HepG2 (cell line): ENCODE data around the gene CCL17. TPM values are rescaled to one million over a fixed set of nuclear protein-coding genes. Genes with fewer than 3 reads are reported as not detected.
A peak's percentile ranks its signal among the peaks of the same experiment; 100 is the strongest.

Source experiments
- ATAC-seq: fragments of 200-7000 bp; cut with Tn5 transposase; 3 replicates; pipeline ENCODE4 v1.9.1; 2020; ENCODE audit warnings: mild to moderate bottlenecking, moderate library complexity
- BruUV-seq: library from RNA; stranded (reverse); fragments of 400-500 nt; replicated peaks from 2 replicates; lab custom pipeline; 2021; lab: Mats Ljungman, UMichigan
- CTCF ChIA-PET: fragments of 300-600 bp; formaldehyde crosslinking; extraction: SDS; loops from one replicate; lab custom pipeline; 2021; ENCODE audit warnings: low total read pairs, inconsistent platforms, low intra/inter-chr PET ratio; lab: Yijun Ruan, JAX
- POLR2A ChIA-PET: fragments of 350-600 bp; sonication (Branson Sonifier 250); formaldehyde crosslinking; loops from one replicate; lab custom pipeline; 2020; ENCODE audit warnings: antibody characterized with exemption, inconsistent platforms; lab: Yijun Ruan, JAX
- DNase-seq: peaks from one replicate; pipeline ENCODE4 v3.0.0-alpha.2; 2015; ENCODE audit warnings: low spot score
- FAIRE-seq: peaks from 3 replicates; lab custom pipeline; 2011; peaks lifted over from hg19 to GRCh38; lab: Jason Lieb, UNC
- H2AFZ ChIP-seq: one replicate; pipeline ENCODE4 v1.6.1; 2011; ENCODE audit warnings: low read length, inconsistent platforms
- H3K27ac ChIP-seq: fragments of 300-600 bp; 3 replicates; pipeline ENCODE4 v1.8.0; 2011; ENCODE audit warnings: mixed run types, mild to moderate bottlenecking, mixed read lengths, low read length, inconsistent platforms; ENCODE audit not compliant: insufficient read depth; ENCODE audit errors: extremely low read length
- H3K27me3 ChIP-seq, 2 experiments: fragments of 200-600 bp in 1 of 2; 2 replicates in 1 of 2; 3 replicates in 1 of 2; pipeline versions ENCODE4 v1.6.0 to v1.8.0; 2011; ENCODE audit warnings: low read length in 2 of 2, mild to moderate bottlenecking in 2 of 2, moderate library complexity in 2 of 2, inconsistent platforms in 1 of 2; ENCODE audit not compliant: insufficient read depth in 2 of 2, control insufficient read depth in 1 of 2
- H3K36me3 ChIP-seq, 2 experiments: fragments of 200-600 bp in 1 of 2; replicated peaks in 1 of 2; 2 replicates in 1 of 2; 3 replicates in 1 of 2; pipeline versions ENCODE4 v1.5.1 to v1.8.0; 2011; ENCODE audit warnings: low read length in 2 of 2, inconsistent platforms in 1 of 2; ENCODE audit not compliant: insufficient read depth in 2 of 2, control insufficient read depth in 1 of 2
- H3K4me1 ChIP-seq: 2 replicates; pipeline ENCODE4 v1.5.1; 2012; ENCODE audit warnings: low read length, inconsistent platforms; ENCODE audit not compliant: insufficient read depth
- H3K4me2 ChIP-seq: 2 replicates; pipeline ENCODE4 v1.6.0; 2011; ENCODE audit warnings: low read depth, low read length, inconsistent platforms
- H3K4me3 ChIP-seq, 3 experiments: fragments of 200-600 bp in 1 of 3; sonication (generic), shearing (Covaris generic) in 1 of 3; replicated peaks in 1 of 3; 2 replicates each; pipeline ENCODE4 v1.5.1; 2011 to 2016; ENCODE audit warnings: low read length in 3 of 3, inconsistent platforms in 2 of 3, low read depth in 2 of 3, mild to moderate bottlenecking in 2 of 3, control low read depth in 1 of 3, mixed read lengths in 1 of 3; ENCODE audit not compliant: insufficient read depth in 1 of 3
- H3K79me2 ChIP-seq: one replicate; pipeline ENCODE4 v1.6.1; 2011; ENCODE audit warnings: low read length, inconsistent platforms; ENCODE audit not compliant: insufficient read depth
- H3K9ac ChIP-seq: 2 replicates; pipeline ENCODE4 v1.6.0; 2011; ENCODE audit warnings: mild to moderate bottlenecking, low read depth, low read length, inconsistent platforms; ENCODE audit not compliant: insufficient read depth
- H3K9me3 ChIP-seq: 2 replicates; pipeline ENCODE4 v1.5.1; 2012; ENCODE audit warnings: mild to moderate bottlenecking, low read length
- H4K20me1 ChIP-seq: 2 replicates; pipeline ENCODE4 v1.6.0; 2011; ENCODE audit warnings: inconsistent platforms, mild to moderate bottlenecking, low read length, moderate library complexity; ENCODE audit not compliant: insufficient read depth
- AGO2 ChIP-seq: fragments of 200-400 bp; formaldehyde crosslinking; optimal IDR thresholded peaks from 2 replicates; pipeline ENCODE3; 2017; ENCODE audit warnings: mild to moderate bottlenecking, low read depth, low read length, moderate library complexity
- ATF1 ChIP-seq: IDR thresholded peaks from 2 replicates; pipeline ENCODE4 v1.6.1; 2016; ENCODE audit warnings: mild to moderate bottlenecking, control low read depth
- IRX3 ChIP-seq: sonication (generic); formaldehyde crosslinking; IDR thresholded peaks from 2 replicates; pipeline ENCODE4 v1.8.1; 2023; ENCODE audit warnings: mild to moderate bottlenecking, low read depth, missing genetic modification reagents, borderline replicate concordance
- PRPF4 ChIP-seq: fragments of 200-400 bp; formaldehyde crosslinking; IDR thresholded peaks from 2 replicates; pipeline ENCODE4 v1.6.1; 2016; ENCODE audit warnings: low read length, low read depth; ENCODE audit not compliant: poor library complexity, severe bottlenecking
- RBFOX2 ChIP-seq: fragments of 200-400 bp; formaldehyde crosslinking; IDR thresholded peaks from 2 replicates; pipeline ENCODE4 v1.6.1; 2017; ENCODE audit warnings: low read depth, mild to moderate bottlenecking, low read length
- ZBTB38 ChIP-seq: sonication (generic); formaldehyde crosslinking; IDR thresholded peaks from 2 replicates; pipeline ENCODE4 v1.5.1; 2020; ENCODE audit warnings: mild to moderate bottlenecking, missing genetic modification reagents
- ZFP82 ChIP-seq: sonication (generic); formaldehyde crosslinking; IDR thresholded peaks from 2 replicates; pipeline ENCODE4 v1.5.1; 2020; ENCODE audit warnings: mild to moderate bottlenecking, missing genetic modification reagents, borderline replicate concordance
- ZNF768 ChIP-seq: sonication (generic); formaldehyde crosslinking; IDR thresholded peaks from 2 replicates; pipeline ENCODE4 v1.4.0; 2020; ENCODE audit warnings: missing genetic modification reagents
- WGBS: methylation state at CpG from one replicate; pipeline ENCODE4 v1.1.6; 2017; ENCODE audit warnings: low lambda C conversion rate; 5-methylcytosine and 5-hydroxymethylcytosine counted together
- in situ Hi-C: cut with HindIII; loops from 2 replicates; pipeline ENCODE4 v1.10.0; 2017; ENCODE audit warnings: low pct_unique_long_range_greater_than_20kb; ENCODE audit not compliant: extremely low pct_ligation_motif_present
- intact Hi-C: fragments of 100-400 bp; cut with micrococcal nuclease; formaldehyde crosslinking; loops from one replicate; pipeline ENCODE4 v1.10.0; 2022; ENCODE audit not compliant: unreplicated experiment
- polyA plus RNA-seq, 8 experiments: library from polyadenylated mRNA; depleted of rRNA in 3 of 8; stranded (reverse) in 7 of 8; unstranded in 1 of 8; fragments of >200 nt; fragmentation: Illumina TruSeq in 4 of 8; extraction: Trizol in 4 of 8; gene quantifications; 2 replicates each; pipeline versions ENCODE4 v1.2.1 to v1.2.3, GENCODE V29; 2011 to 2016; ENCODE audit warnings: low read depth in 4 of 8, missing spikeins in 1 of 8, mixed read lengths in 1 of 8; ENCODE audit not compliant: insufficient read depth in 1 of 8
- total RNA-seq, 5 experiments: library from RNA; depleted of rRNA; stranded (reverse); fragments of >200 nt; fragmentation: Illumina TruSeq; extraction: Trizol; gene quantifications; 2 replicates each; pipeline ENCODE4 v1.2.3, GENCODE V29; 2016; ENCODE audit warnings: low read depth in 1 of 5

CCL17 gene
- total and polyA plus RNA-seq, 2 of the 13 experiments (the other 11 are each of a cell fraction or from before 2014, with no cell fraction given) = not detected

DNA sequence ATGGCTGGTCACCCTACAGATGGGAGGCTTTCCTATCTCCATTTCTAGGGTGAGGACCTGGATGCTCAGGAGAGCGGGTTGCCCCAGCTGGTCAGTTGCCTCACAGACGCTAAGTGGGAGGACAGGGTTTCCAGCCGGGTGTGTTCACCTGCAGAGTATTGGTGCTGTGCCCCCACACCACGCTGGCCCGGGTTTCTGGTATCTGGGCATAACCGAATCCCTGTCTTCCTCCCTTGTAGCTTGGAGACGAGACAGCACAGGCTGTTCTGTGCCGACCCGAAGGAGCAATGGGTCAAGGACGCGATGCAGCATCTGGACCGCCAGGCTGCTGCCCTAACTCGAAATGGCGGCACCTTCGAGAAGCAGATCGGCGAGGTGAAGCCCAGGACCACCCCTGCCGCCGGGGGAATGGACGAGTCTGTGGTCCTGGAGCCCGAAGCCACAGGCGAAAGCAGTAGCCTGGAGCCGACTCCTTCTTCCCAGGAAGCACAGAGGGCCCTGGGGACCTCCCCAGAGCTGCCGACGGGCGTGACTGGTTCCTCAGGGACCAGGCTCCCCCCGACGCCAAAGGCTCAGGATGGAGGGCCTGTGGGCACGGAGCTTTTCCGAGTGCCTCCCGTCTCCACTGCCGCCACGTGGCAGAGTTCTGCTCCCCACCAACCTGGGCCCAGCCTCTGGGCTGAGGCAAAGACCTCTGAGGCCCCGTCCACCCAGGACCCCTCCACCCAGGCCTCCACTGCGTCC lies 22.6 kb upstream of the CCL17 start:
- Histone ChIP-seq H3K4me2 (no peak overlapping the region), H3K27me3 (no peaks in the 10 kb centered on the region), H3K36me3 (peaks cover 32 to 48% of the 10 kb centered on the region in 2 experiments), H3K27ac (no peak overlapping the region), H3K4me1 (peaks cover 64% of the 10 kb centered on the region), H3K79me2 (peaks cover 18% of the 10 kb centered on the region), H2AFZ (no peak overlapping the region), H3K4me3 (no peak overlapping the region), H3K9me3 (no peaks in the 10 kb centered on the region), H3K9ac (no peak overlapping the region), H4K20me1 (peaks cover 9% of the 10 kb centered on the region; the same call in 1 of the 2 replicates)
- 96% methylated on average over 33 of the region's 35 CpGs for WGBS
- peak; percentile 38; the same call in 1 of the 2 replicates for TF ChIP-seq IRX3 (CRISPR knock-in tag)
- TF ChIP-seq RBFOX2 = peak; percentile 72; the same call in 1 of the 2 replicates
- TF ChIP-seq ATF1 = no peak
- peak; percentile 92 for TF ChIP-seq AGO2
- TF ChIP-seq ZNF768 = 0 out of 2 replicates have a peak, but pooled peaks have one; percentile 11
- TF ChIP-seq PRPF4 = peak; percentile 51
- TF ChIP-seq ZFP82 (CRISPR knock-in tag) = no peak
- peak; percentile 88; the same call in 1 of the 2 replicates for TF ChIP-seq ZBTB38
- DNase-seq (no peak), FAIRE-seq (no peak), ATAC-seq (no peak)
- no TSS peak for BruUV-seq
- intact Hi-C loops (no loop called here), in situ Hi-C loops (no loop called here)
- ChIA-PET POLR2A (interaction anchor here (1.2 to 3.2 kb wide), 5 partner anchors 9 to 83 kb away, joined by 4 to 37 read pairs (median 4); partner anchors contain the start of gene CX3CL1), CTCF (no interaction called here)
